Muscle of back (tissue), 11 donors: ENCODE data around the gene SLCO3A1. TPM values are rescaled to one million over a fixed set of nuclear protein-coding genes. Genes with fewer than 3 reads are reported as not detected.

Experiments
- DNase-seq, 3 donors: peaks; one replicate each; pipeline versions ENCODE4 v3.0.0 to v3.0.0-alpha.2; 2013
- polyA plus RNA-seq, 10 donors: library from polyadenylated mRNA; unstranded; fragments of 120-200 nt; gene quantifications; one replicate each; pipeline ENCODE4 v1.2.1, GENCODE V29; 2013; ENCODE audit not compliant: insufficient read length in 10 of 10

Gene SLCO3A1
- polyA plus RNA-seq, 10 donors = 5.0 to 8.7 (median 6.5) TPM

- no peak for DNase-seq
These were observed 147.8 kb downstream of the SLCO3A1 start for GRCh38 chr15:92001307-92001706.

GRCh38 chr15:92002666-92003065, 149.2 kb downstream of the SLCO3A1 start:
- DNase-seq = no peak

- no peak for DNase-seq
These were observed 150.1 kb downstream of the SLCO3A1 start for GRCh38 chr15:92003515-92004067.

GRCh38 chr15:92005154-92005553, 151.6 kb downstream of the SLCO3A1 start:
- DNase-seq = no peak

GRCh38 chr15:92006186-92007028, 152.9 kb downstream of the SLCO3A1 start:
- no peak for DNase-seq

GRCh38 chr15:92009162-92009561, 155.7 kb downstream of the SLCO3A1 start:
- no peak for DNase-seq

GRCh38 chr15:92011611-92012367, 158.3 kb downstream of the SLCO3A1 start:
- no peak for DNase-seq

GRCh38 chr15:92012368-92012629, 158.8 kb downstream of the SLCO3A1 start:
- DNase-seq = no peak

GRCh38 chr15:92012881-92013280, 159.4 kb downstream of the SLCO3A1 start:
- no peak for DNase-seq

GRCh38 chr15:92014281-92015030, 160.9 kb downstream of the SLCO3A1 start:
- no peak for DNase-seq

GRCh38 chr15:92017882-92018534, 164.5 kb downstream of the SLCO3A1 start:
- DNase-seq = no peak

- DNase-seq = no peak
These were observed 165.2 kb downstream of the SLCO3A1 start for GRCh38 chr15:92018535-92019239.

GRCh38 chr15:92019706-92020105, 166.2 kb downstream of the SLCO3A1 start:
- DNase-seq = no peak

- DNase-seq = peak in 1 of 3 donors; percentile 17
These were observed 166.7 kb downstream of the SLCO3A1 start for GRCh38 chr15:92020207-92020606.

GRCh38 chr15:92020804-92021203, 167.3 kb downstream of the SLCO3A1 start:
- no peak for DNase-seq

- DNase-seq = no peak
These were observed 168.3 kb downstream of the SLCO3A1 start for GRCh38 chr15:92021792-92022191.

- no peak for DNase-seq
These were observed 170.5 kb downstream of the SLCO3A1 start for GRCh38 chr15:92023965-92024364.

GRCh38 chr15:92025706-92026270, 172.3 kb downstream of the SLCO3A1 start:
- no peak for DNase-seq

GRCh38 chr15:92028389-92028724, 174.8 kb downstream of the SLCO3A1 start:
- peak in 2 of 3 donors; percentile 15 to 49 for DNase-seq

GRCh38 chr15:92029767-92030166, 176.3 kb downstream of the SLCO3A1 start:
- no peak for DNase-seq

GRCh38 chr15:92033314-92033713, 179.8 kb downstream of the SLCO3A1 start:
- DNase-seq = no peak
